HUES6 (cell line): ENCODE data around the gene AQP12A.
"Not testable (repeated sequence)": the region's sequence is repeated elsewhere in the genome, so short reads cannot be mapped to it uniquely, and the experiment has no call there.

Experiments used
- H3K27ac ChIP-seq: 2 replicates; pipeline ENCODE4 v1.7.0; 2013; ENCODE audit warnings: low read depth, mild to moderate bottlenecking, low read length, inconsistent platforms
- H3K27me3 ChIP-seq: 2 replicates; pipeline ENCODE4 v1.6.1; 2013; ENCODE audit warnings: low read length; ENCODE audit not compliant: control insufficient read depth, insufficient read depth
- H3K36me3 ChIP-seq: 2 replicates; pipeline ENCODE4 v1.6.1; 2013; ENCODE audit warnings: low read length; ENCODE audit not compliant: control insufficient read depth, insufficient read depth
- H3K4me1 ChIP-seq: 2 replicates; pipeline ENCODE4 v1.6.1; 2013; ENCODE audit warnings: low read length; ENCODE audit not compliant: control insufficient read depth, insufficient read depth
- H3K4me3 ChIP-seq: 2 replicates; pipeline ENCODE4 v1.5.1; 2013; ENCODE audit warnings: low read depth, low read length
- H3K9ac ChIP-seq: one replicate; pipeline ENCODE4 v1.6.1; 2013; ENCODE audit warnings: mild to moderate bottlenecking, low read length
- H3K9me3 ChIP-seq: 2 replicates; pipeline ENCODE4 v1.6.1; 2013; ENCODE audit warnings: low read depth, low read length; ENCODE audit not compliant: control insufficient read depth, insufficient read depth

The AQP12A gene

GRCh38 chr2:240682431-240683224, 9.0 kb upstream of the AQP12A start, which contains the start of gene AQP12B:
TSS of gene AQP12B (minus strand) at chr2:240682885. CDS start at chr2:240682837, 48 bp downstream.
- not testable (repeated sequence) for H3K27ac ChIP-seq, H3K27me3 ChIP-seq, H3K4me3 ChIP-seq, H3K4me1 ChIP-seq, H3K9ac ChIP-seq, H3K36me3 ChIP-seq, H3K9me3 ChIP-seq

GRCh38 chr2:240683329-240683979, 8.2 kb upstream of the AQP12A start:
- H3K4me3 ChIP-seq, H3K4me1 ChIP-seq, H3K9me3 ChIP-seq, H3K27me3 ChIP-seq, H3K27ac ChIP-seq, H3K36me3 ChIP-seq, H3K9ac ChIP-seq: not testable (repeated sequence)

GRCh38 chr2:240683980-240684728, 7.5 kb upstream of the AQP12A start:
- not testable (repeated sequence) for H3K9ac ChIP-seq, H3K9me3 ChIP-seq, H3K36me3 ChIP-seq, H3K27me3 ChIP-seq, H3K4me3 ChIP-seq, H3K27ac ChIP-seq, H3K4me1 ChIP-seq

GRCh38 chr2:240685771-240686371, 5.8 kb upstream of the AQP12A start:
- Histone ChIP-seq H3K27ac (no peak overlapping the region), H3K4me1 (no peaks in the 10 kb centered on the region), H3K27me3 (no peaks in the 10 kb centered on the region), H3K9me3 (no peaks in the 10 kb centered on the region), H3K9ac (no peak overlapping the region), H3K4me3 (no peak overlapping the region), H3K36me3 (no peaks in the 10 kb centered on the region)

DNA sequence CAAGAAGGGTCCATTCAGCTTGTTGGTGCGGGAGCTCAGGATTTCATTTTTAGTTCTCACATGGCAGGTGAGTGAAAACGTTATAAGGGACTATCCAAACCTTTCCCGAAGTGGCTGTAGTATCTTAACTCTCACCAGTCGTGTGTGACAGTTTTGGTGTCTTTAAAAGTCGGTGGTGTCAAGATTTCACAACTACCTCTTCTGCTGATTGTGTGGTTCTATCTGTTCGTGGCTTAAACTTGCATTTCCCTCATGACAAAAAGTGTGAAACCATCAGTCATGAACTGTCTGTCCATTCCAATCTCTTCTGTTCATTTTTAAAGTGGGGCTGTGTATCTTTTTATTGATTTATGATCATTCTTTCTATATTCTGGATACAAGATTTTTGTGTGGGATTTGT, 5.2 kb upstream of the AQP12A start:
- H3K27ac ChIP-seq, result no peak overlapping the region
- no peaks in the 10 kb centered on the region for H3K4me1 ChIP-seq
- no peak overlapping the region for H3K9ac ChIP-seq

DNA sequence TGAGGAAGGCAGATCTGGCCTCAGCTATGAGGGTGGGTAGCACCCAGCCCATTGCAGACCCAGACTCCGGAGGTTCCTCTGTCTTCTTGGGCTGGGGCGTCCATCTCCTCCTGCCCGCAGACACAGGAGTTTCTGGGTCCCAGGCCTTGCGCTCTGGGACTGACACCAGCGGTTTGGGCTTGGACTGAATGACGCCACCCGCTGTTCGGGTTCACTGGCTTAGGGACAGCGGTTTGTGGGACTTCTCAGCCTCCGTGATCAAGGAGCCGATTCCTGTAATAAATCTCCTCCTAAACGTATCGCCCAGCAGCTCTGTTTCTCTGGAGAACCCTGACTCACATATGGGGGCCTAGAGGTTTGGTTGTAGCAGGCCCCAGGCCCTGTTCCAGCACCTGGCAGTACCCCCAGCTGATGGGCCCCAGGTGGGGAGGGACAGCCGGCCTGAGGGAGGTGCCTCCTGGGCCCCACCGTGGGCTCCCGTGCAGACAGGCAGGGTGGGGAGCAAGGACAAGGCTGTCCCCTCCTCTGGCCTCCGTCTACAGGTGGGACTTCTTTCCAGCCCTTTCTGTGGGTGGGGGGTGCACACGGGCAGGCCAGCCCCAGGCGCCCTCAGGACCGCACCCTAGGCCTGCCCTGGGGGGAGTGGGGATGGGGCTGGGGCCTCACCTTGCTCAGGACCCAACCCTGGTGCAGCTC, 4.5 kb upstream of the AQP12A start:
- no peaks in the 10 kb centered on the region for H3K4me1 ChIP-seq
- H3K36me3 ChIP-seq, result no peaks in the 10 kb centered on the region
- H3K27ac ChIP-seq, result no peak overlapping the region
- no peaks in the 10 kb centered on the region for H3K27me3 ChIP-seq
- no peak overlapping the region for H3K4me3 ChIP-seq
- no peaks in the 10 kb centered on the region for H3K9me3 ChIP-seq
- H3K9ac ChIP-seq, result no peak overlapping the region

More for the DNA sequence above, 5.2 kb upstream of the AQP12A start:
- Histone ChIP-seq H3K4me3 (no peak overlapping the region), H3K27me3 (no peaks in the 10 kb centered on the region), H3K36me3 (no peaks in the 10 kb centered on the region), H3K9me3 (no peaks in the 10 kb centered on the region)

DNA sequence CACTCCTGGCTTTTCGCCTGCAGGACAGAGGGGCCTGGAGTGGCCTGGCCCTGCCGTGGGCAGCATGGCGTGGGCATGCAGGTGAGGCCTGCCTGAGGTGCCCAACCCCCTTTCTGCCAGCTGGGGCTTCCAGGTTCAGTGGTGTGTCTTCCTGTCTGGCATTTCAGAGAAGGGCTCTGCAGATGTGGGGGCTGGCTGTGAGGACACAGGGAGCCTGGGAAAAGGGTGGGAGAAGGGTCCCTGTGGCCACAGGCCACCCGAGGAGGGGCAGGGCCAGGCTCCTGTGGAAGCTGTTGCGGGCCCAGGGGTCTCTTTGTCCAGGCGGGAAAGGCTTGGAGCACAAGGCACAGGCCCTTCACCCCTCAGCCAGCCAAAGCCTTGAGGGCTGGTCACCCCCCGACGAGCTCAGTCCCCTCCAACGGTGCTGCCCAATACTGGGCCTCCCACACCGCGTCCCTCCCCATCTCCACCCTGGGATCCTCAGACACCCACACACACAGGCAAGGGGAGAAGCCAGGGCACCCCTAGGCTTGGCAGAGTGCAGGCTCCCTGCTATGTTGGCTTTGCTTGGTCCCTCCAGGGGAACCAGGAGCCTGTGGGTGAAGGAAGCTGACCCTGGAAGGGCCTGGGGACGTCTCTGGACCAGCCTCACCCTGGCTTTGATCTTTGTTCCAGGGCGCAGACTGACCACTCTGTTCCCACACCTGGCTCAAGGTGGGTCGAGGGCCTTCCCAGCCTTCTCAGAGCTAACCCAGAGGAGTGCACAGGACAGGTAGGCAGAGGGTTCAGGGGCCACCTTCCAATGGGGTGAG, 3.7 kb upstream of the AQP12A start:
- no peak overlapping the region for H3K4me3 ChIP-seq
- H3K27ac ChIP-seq, result no peak overlapping the region
- H3K27me3 ChIP-seq, result no peaks in the 10 kb centered on the region
- no peaks in the 10 kb centered on the region for H3K36me3 ChIP-seq
- no peak overlapping the region for H3K9ac ChIP-seq
- no peaks in the 10 kb centered on the region for H3K4me1 ChIP-seq
- no peaks in the 10 kb centered on the region for H3K9me3 ChIP-seq

DNA sequence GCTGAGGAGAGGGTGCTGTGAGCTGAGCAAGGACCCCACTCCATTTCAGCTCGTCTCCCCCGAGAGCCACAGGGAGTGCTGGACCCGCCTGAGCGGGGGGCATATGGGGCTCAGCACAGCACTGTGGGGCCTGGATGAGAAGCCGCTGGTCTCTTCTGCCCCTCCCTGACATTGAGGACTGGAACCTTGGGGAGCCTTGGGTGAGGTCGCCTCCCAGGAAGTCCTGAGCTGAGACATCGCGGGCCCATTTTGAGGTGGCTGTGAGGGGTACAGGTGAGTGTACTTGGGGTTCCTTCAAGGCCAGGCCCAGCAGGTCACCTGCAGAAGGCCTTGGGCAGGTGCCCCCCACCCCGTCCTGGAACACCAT, 3.1 kb upstream of the AQP12A start:
- no peak overlapping the region for H3K4me3 ChIP-seq
- no peaks in the 10 kb centered on the region for H3K4me1 ChIP-seq
- no peak overlapping the region for H3K9ac ChIP-seq
- no peaks in the 10 kb centered on the region for H3K27me3 ChIP-seq
- H3K36me3 ChIP-seq, result no peaks in the 10 kb centered on the region
- no peaks in the 10 kb centered on the region for H3K9me3 ChIP-seq
- H3K27ac ChIP-seq, result no peak overlapping the region

DNA sequence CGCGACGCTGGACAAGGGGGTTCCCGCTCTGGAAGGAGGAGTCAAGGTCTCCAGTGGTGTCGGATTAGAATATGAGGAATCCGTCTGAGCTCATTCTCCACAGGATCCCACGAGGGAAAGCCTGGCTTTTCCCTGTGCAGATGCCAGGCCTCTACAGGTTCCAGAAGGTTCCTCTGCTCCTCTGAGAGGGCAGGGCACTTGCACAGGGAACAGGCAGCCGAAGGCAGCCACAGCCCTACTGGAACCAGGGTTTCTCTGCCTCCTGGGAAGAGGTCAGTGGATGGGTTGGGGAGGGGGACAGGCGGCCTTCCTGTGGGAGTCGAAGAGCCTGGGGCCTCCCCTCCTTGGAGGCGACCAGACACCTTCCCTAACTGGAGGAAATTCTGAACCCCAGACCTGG, 1.7 kb upstream of the AQP12A start:
- no peak overlapping the region for H3K4me3 ChIP-seq

DNA sequence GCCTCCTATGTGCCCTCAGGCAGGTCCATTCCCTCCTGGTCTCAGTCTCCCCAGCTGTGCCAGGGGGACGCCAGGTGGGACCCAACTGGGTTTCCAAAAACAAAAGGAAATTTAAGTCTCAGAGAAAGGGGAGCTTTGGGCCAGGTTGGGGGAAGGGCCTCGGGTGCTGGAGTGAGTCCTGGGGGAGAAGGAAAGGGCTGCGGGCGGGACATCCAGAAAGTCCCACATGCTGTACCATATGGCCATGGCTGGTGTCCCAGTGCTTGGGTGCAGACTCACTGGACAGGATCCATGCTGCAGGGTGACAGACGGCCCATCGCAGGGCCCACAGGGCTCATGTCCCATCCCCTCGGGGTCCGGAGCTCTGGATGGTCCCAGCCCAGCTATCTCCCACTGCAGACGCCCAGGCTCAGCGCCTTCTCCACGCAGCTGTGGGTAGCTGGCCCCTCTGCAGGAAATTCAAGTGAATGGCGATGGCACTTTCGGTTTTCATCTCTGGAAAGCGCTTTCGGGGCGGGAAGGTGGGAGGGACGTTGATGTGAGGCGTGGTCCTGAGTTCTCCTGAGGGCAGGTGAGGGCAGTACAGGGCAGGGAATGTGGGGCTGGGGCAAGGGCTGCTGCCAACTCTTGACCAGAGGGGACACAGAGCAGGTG, 1.1 kb upstream of the AQP12A start:
- not testable (repeated sequence) for H3K9me3 ChIP-seq, H3K27me3 ChIP-seq, H3K9ac ChIP-seq, H3K4me3 ChIP-seq, H3K4me1 ChIP-seq, H3K36me3 ChIP-seq, H3K27ac ChIP-seq

More for the DNA sequence above, 1.7 kb upstream of the AQP12A start:
- H3K9me3 ChIP-seq, result no peaks in the 10 kb centered on the region
- no peaks in the 10 kb centered on the region for H3K36me3 ChIP-seq
- H3K9ac ChIP-seq, result no peak overlapping the region
- H3K27me3 ChIP-seq, result no peaks in the 10 kb centered on the region
- no peak overlapping the region for H3K27ac ChIP-seq
- no peaks in the 10 kb centered on the region for H3K4me1 ChIP-seq
